Measurements from ENCODE around the gene EIF6.

The EIF6 gene

GRCh38 chr20:35293303-35294292 is 9.0 kb upstream of the EIF6 start:
- DNase-seq (ENCODE audit: low read depth): no peak

- no peak for DNase-seq (ENCODE audit: low read depth)
Measured at GRCh38 chr20:35292504-35293285, 8.1 kb upstream of the EIF6 start.

- DNase-seq (ENCODE audit: low read depth): no peak
Measured at GRCh38 chr20:35291654-35292503, 7.3 kb upstream of the EIF6 start, which contains the start of gene FAM83C. Gene FAM83C, minus strand, starts transcription at chr20:35292425. Its CDS starts 121 bp downstream, at chr20:35292304.

- DNase-seq (ENCODE audit: low read depth): no peak
Measured at GRCh38 chr20:35290887-35291417, 6.4 kb upstream of the EIF6 start.

GRCh38 chr20:35290186-35290886 is 5.8 kb upstream of the EIF6 start:
- no peak for DNase-seq (ENCODE audit: low read depth)

GRCh38 chr20:35288325-35289060 is 3.9 kb upstream of the EIF6 start:
- DNase-seq (ENCODE audit: low read depth): no peak

- no peak for DNase-seq (ENCODE audit: low read depth)
Measured at GRCh38 chr20:35287509-35288324, 3.1 kb upstream of the EIF6 start.

GRCh38 chr20:35286899-35287508 is 2.4 kb upstream of the EIF6 start:
- no peak for DNase-seq (ENCODE audit: low read depth)

- no peak for DNase-seq (ENCODE audit: low read depth)
Measured at GRCh38 chr20:35286077-35286898, 1.7 kb upstream of the EIF6 start.

GRCh38 chr20:35285806-35286076 is 1.2 kb upstream of the EIF6 start:
- DNase-seq (ENCODE audit: low read depth): no peak

GRCh38 chr20:35284992-35285805 is 627 bp upstream of the EIF6 start:
- no peak for DNase-seq (ENCODE audit: low read depth)

GRCh38 chr20:35283441-35284266 is 918 bp downstream of the EIF6 start:
- no peak for DNase-seq (ENCODE audit: low read depth)

- no peak for DNase-seq (ENCODE audit: low read depth)
Measured at GRCh38 chr20:35281506-35282101, 3.0 kb downstream of the EIF6 start.

- no peak for DNase-seq (ENCODE audit: low read depth)
Measured at GRCh38 chr20:35280523-35280922, 4.0 kb downstream of the EIF6 start.

GRCh38 chr20:35279533-35280174 is 4.9 kb downstream of the EIF6 start:
- DNase-seq (ENCODE audit: low read depth): no peak

GRCh38 chr20:35279040-35279439 is 5.5 kb downstream of the EIF6 start:
- no peak for DNase-seq (ENCODE audit: low read depth)

Measured in HS-5 (cell line).